NB4 (cell line): ENCODE data around the gene STAP1.

ENCODE experiments used
- CTCF ChIP-seq: IDR thresholded peaks from one replicate; pipeline ENCODE4 v1.5.1; 2012; ENCODE audit warnings: low read depth, low read length
- MAX ChIP-seq: IDR thresholded peaks from 2 replicates; pipeline ENCODE4 v1.6.1; 2011; ENCODE audit warnings: low read depth, low read length
- MYC ChIP-seq: IDR thresholded peaks from 2 replicates; pipeline ENCODE4 v1.6.1; 2011; ENCODE audit warnings: low read depth, low read length
- POLR2A ChIP-seq: IDR thresholded peaks from 2 replicates; pipeline ENCODE4 v1.6.1; 2011; ENCODE audit warnings: mild to moderate bottlenecking; ENCODE audit not compliant: insufficient read length; ENCODE audit errors: extremely low read depth

- TF ChIP-seq POLR2A = no peak
- no peak for TF ChIP-seq MYC
- TF ChIP-seq CTCF = no peak
- TF ChIP-seq MAX = no peak
Observed at GRCh38 chr4:67632492-67632891, 74.0 kb downstream of the STAP1 start.
